ENCODE data around the gene TEX264.
"Not testable (repeated sequence)": the region's sequence is repeated elsewhere in the genome, so short reads cannot be mapped to it uniquely, and the experiment has no call there.

Gene TEX264

GRCh38 chr3:51670823-51671733 is at the start of gene TEX264:
Gene TEX264 (plus strand): TSS chr3:51671252. CDS start chr3:51674305, 3,053 bp downstream.
- DNase-seq (ENCODE audit: low read depth in 2 of 2), result peak; percentile 87 to 89

GRCh38 chr3:51622413-51622812 is 48.6 kb upstream of the TEX264 start:
- no peak for DNase-seq (ENCODE audit: low read depth in 2 of 2)

- DNase-seq (ENCODE audit: low read depth in 2 of 2), result no peak
These were observed 48.2 kb upstream of the TEX264 start for GRCh38 chr3:51622868-51623267.

- no peak for DNase-seq (ENCODE audit: low read depth in 2 of 2)
These were observed 40.5 kb upstream of the TEX264 start for GRCh38 chr3:51630513-51630912.

- DNase-seq (ENCODE audit: low read depth in 2 of 2), result no peak
These were observed 33.7 kb upstream of the TEX264 start for GRCh38 chr3:51637144-51637940.

GRCh38 chr3:51637941-51638471 is 33.0 kb upstream of the TEX264 start:
- DNase-seq (ENCODE audit: low read depth in 2 of 2), result peak in 1 of 2 donors; percentile 1

- no peak for DNase-seq (ENCODE audit: low read depth in 2 of 2)
These were observed 28.6 kb upstream of the TEX264 start for GRCh38 chr3:51642462-51642861.

GRCh38 chr3:51646091-51646490 is 25.0 kb upstream of the TEX264 start:
- no peak for DNase-seq (ENCODE audit: low read depth in 2 of 2)

- DNase-seq (ENCODE audit: low read depth in 2 of 2), result not testable (repeated sequence)
These were observed 18.9 kb upstream of the TEX264 start for GRCh38 chr3:51652103-51652502.

- DNase-seq (ENCODE audit: low read depth in 2 of 2), result not testable (repeated sequence)
These were observed 17.6 kb upstream of the TEX264 start for GRCh38 chr3:51653409-51653808.

GRCh38 chr3:51657234-51657633 is 13.8 kb upstream of the TEX264 start:
- no peak for DNase-seq (ENCODE audit: low read depth in 2 of 2)

- DNase-seq (ENCODE audit: low read depth in 2 of 2), result no peak
These were observed 11.1 kb upstream of the TEX264 start for GRCh38 chr3:51659942-51660341.

- no peak for DNase-seq (ENCODE audit: low read depth in 2 of 2)
These were observed 8.6 kb upstream of the TEX264 start for GRCh38 chr3:51662456-51662855.

GRCh38 chr3:51668756-51669155 is 2.3 kb upstream of the TEX264 start:
- no peak for DNase-seq (ENCODE audit: low read depth in 2 of 2)

GRCh38 chr3:51669241-51670052 is 1.6 kb upstream of the TEX264 start:
- peak; percentile 77 to 84 for DNase-seq (ENCODE audit: low read depth in 2 of 2)

GRCh38 chr3:51670053-51670822 is 814 bp upstream of the TEX264 start:
- no peak for DNase-seq (ENCODE audit: low read depth in 2 of 2)

GRCh38 chr3:51671734-51672475 is 853 bp downstream of the TEX264 start:
- DNase-seq (ENCODE audit: low read depth in 2 of 2), result peak; percentile 38 to 52

- DNase-seq (ENCODE audit: low read depth in 2 of 2), result no peak
These were observed 2.2 kb downstream of the TEX264 start for GRCh38 chr3:51673181-51673801.

GRCh38 chr3:51673802-51674654 is 3.0 kb downstream of the TEX264 start:
- no peak for DNase-seq (ENCODE audit: low read depth in 2 of 2)

All from activated CD4-positive, alpha-beta T cell treated with anti-CD3 and anti-CD28 coated beads for 24 hours (primary cell).